ENCODE results near the gene PAX3. TPM values are rescaled to one million over a fixed set of nuclear protein-coding genes. Genes with fewer than 3 reads are reported as not detected.

Gene PAX3
- total RNA-seq, 3 donors from 2014 or later (not counting 1 experiment from before 2014, with no cell fraction given), result not detected

- Mint-ChIP-seq H3K27me3 (ENCODE audit: low read depth in 2 of 2) (no peaks in the 10 kb centered on the region), H3K36me3 (no peaks in the 10 kb centered on the region), H3K4me3 (no peak overlapping the region), H3K4me1 (no peaks in the 10 kb centered on the region), H3K27ac (no peak overlapping the region), H3K9me3 (peaks cover 0 to 5% of the 10 kb centered on the region in 2 donors)
- Histone ChIP-seq H3K36me3 (ENCODE audit: control insufficient read depth, insufficient read depth, low read length) (no peaks in the 10 kb centered on the region), H3K4me3 (ENCODE audit: low read length) (no peak overlapping the region), H3K4me1 (ENCODE audit: control insufficient read depth, insufficient read depth, low read length) (no peaks in the 10 kb centered on the region), H3K27me3 (ENCODE audit: control insufficient read depth, insufficient read depth, low read length) (no peaks in the 10 kb centered on the region), H3K9me3 (ENCODE audit: control insufficient read depth, insufficient read depth, low read length) (no peaks in the 10 kb centered on the region), H3K27ac (ENCODE audit: low read length) (no peak overlapping the region)
- 80% methylated on average over 4 of the region's 4 CpGs for WGBS (ENCODE audit: insufficient coverage)
- no peak for DNase-seq
- intact Hi-C loops (cut with micrococcal nuclease), result no loop called here
- ATAC-seq, result no peak
- no peak for TF ChIP-seq CTCF (IDR thresholded peaks at IDR 0.05)
These were observed 70.7 kb downstream of the PAX3 start for GRCh38 chr2:222228054-222228453.

- no peaks in the 10 kb centered on the region for H3K4me1 ChIP-seq (ENCODE audit: control insufficient read depth, insufficient read depth, low read length)
- Mint-ChIP-seq H3K27ac (no peak overlapping the region), H3K4me1 (no peaks in the 10 kb centered on the region), H3K9me3 (peaks cover 0 to 4% of the 10 kb centered on the region in 2 donors), H3K36me3 (no peaks in the 10 kb centered on the region), H3K4me3 (no peak overlapping the region), H3K27me3 (ENCODE audit: low read depth in 2 of 2) (no peaks in the 10 kb centered on the region)
- intact Hi-C loops (cut with micrococcal nuclease), result no loop called here
- H3K4me3 ChIP-seq (ENCODE audit: low read length), result no peak overlapping the region
- no peaks in the 10 kb centered on the region for H3K9me3 ChIP-seq (ENCODE audit: control insufficient read depth, insufficient read depth, low read length)
- no peak overlapping the region for H3K27ac ChIP-seq (ENCODE audit: low read length)
- ATAC-seq (no peak), DNase-seq (no peak)
- TF ChIP-seq CTCF (IDR thresholded peaks at IDR 0.05), result no peak
- no peaks in the 10 kb centered on the region for H3K27me3 ChIP-seq (ENCODE audit: control insufficient read depth, insufficient read depth, low read length)
- 79% methylated on average over 6 of the region's 6 CpGs for WGBS (ENCODE audit: insufficient coverage)
- H3K36me3 ChIP-seq (ENCODE audit: control insufficient read depth, insufficient read depth, low read length), result no peaks in the 10 kb centered on the region
These were observed 80.0 kb downstream of the PAX3 start for GRCh38 chr2:222218786-222219185.

GRCh38 chr2:222217712-222218111 lies 81.1 kb downstream of the PAX3 start:
- TF ChIP-seq CTCF (IDR thresholded peaks at IDR 0.05), result no peak
- Histone ChIP-seq H3K36me3 (ENCODE audit: control insufficient read depth, insufficient read depth, low read length) (no peaks in the 10 kb centered on the region), H3K4me3 (ENCODE audit: low read length) (no peak overlapping the region), H3K9me3 (ENCODE audit: control insufficient read depth, insufficient read depth, low read length) (no peaks in the 10 kb centered on the region), H3K4me1 (ENCODE audit: control insufficient read depth, insufficient read depth, low read length) (no peaks in the 10 kb centered on the region), H3K27me3 (ENCODE audit: control insufficient read depth, insufficient read depth, low read length) (no peaks in the 10 kb centered on the region), H3K27ac (ENCODE audit: low read length) (no peak overlapping the region)
- H3K27me3 Mint-ChIP-seq (ENCODE audit: low read depth in 2 of 2), result no peaks in the 10 kb centered on the region
- DNase-seq (no peak), ATAC-seq (no peak)
- H3K4me3 Mint-ChIP-seq, result no peak overlapping the region
- H3K9me3 Mint-ChIP-seq, result peaks cover 0 to 4% of the 10 kb centered on the region in 2 donors
- no peak overlapping the region for H3K27ac Mint-ChIP-seq
- WGBS (ENCODE audit: insufficient coverage), result 60% methylated on average over 1 of the region's 1 CpG
- intact Hi-C loops (cut with micrococcal nuclease), result no loop called here
- no peaks in the 10 kb centered on the region for H3K4me1 Mint-ChIP-seq
- no peaks in the 10 kb centered on the region for H3K36me3 Mint-ChIP-seq

- DNase-seq (no peak), ATAC-seq (no peak)
- TF ChIP-seq CTCF (IDR thresholded peaks at IDR 0.05), result no peak
- no peaks in the 10 kb centered on the region for H3K4me1 Mint-ChIP-seq
- H3K36me3 Mint-ChIP-seq, result no peaks in the 10 kb centered on the region
- H3K27me3 ChIP-seq (ENCODE audit: control insufficient read depth, insufficient read depth, low read length), result no peaks in the 10 kb centered on the region
- H3K36me3 ChIP-seq (ENCODE audit: control insufficient read depth, insufficient read depth, low read length), result no peaks in the 10 kb centered on the region
- H3K4me3 Mint-ChIP-seq, result no peak overlapping the region
- peaks cover 0 to 4% of the 10 kb centered on the region in 2 donors for H3K9me3 Mint-ChIP-seq
- no peak overlapping the region for H3K27ac Mint-ChIP-seq
- H3K27ac ChIP-seq (ENCODE audit: low read length), result no peak overlapping the region
- WGBS (ENCODE audit: insufficient coverage), result no CpG with 5 or more reads among the region's 1 CpG
- no peaks in the 10 kb centered on the region for H3K27me3 Mint-ChIP-seq (ENCODE audit: low read depth in 2 of 2)
- no peak overlapping the region for H3K4me3 ChIP-seq (ENCODE audit: low read length)
- intact Hi-C loops (cut with micrococcal nuclease), result no loop called here
- no peaks in the 10 kb centered on the region for H3K9me3 ChIP-seq (ENCODE audit: control insufficient read depth, insufficient read depth, low read length)
- H3K4me1 ChIP-seq (ENCODE audit: control insufficient read depth, insufficient read depth, low read length), result no peaks in the 10 kb centered on the region
These were observed 83.9 kb downstream of the PAX3 start for GRCh38 chr2:222214885-222215284.
